HG02763 (cell line): ENCODE results near the gene TRPC4AP.

ENCODE experiments used
- ATAC-seq: cut with Tn5 transposase; IDR thresholded peaks from one replicate; pipeline ENCODE4 v1.9.1; 2021; ENCODE audit warnings: mild to moderate bottlenecking, moderate library complexity; ENCODE audit not compliant: unreplicated experiment

The TRPC4AP gene

GRCh38 chr20:34989670-34990069, 102.9 kb downstream of the TRPC4AP start:
- ATAC-seq, result no peak

GRCh38 chr20:34989118-34989517, 103.5 kb downstream of the TRPC4AP start:
- ATAC-seq, result no peak

- no peak for ATAC-seq
These were observed 104.4 kb downstream of the TRPC4AP start for GRCh38 chr20:34988191-34988540.

- no peak for ATAC-seq
These were observed 105.1 kb downstream of the TRPC4AP start for GRCh38 chr20:34987288-34988190.

- no peak for ATAC-seq
These were observed 106.0 kb downstream of the TRPC4AP start for GRCh38 chr20:34986311-34987287.

- ATAC-seq, result no peak
These were observed 106.9 kb downstream of the TRPC4AP start for GRCh38 chr20:34985461-34986310.

- ATAC-seq, result no peak
These were observed 107.8 kb downstream of the TRPC4AP start for GRCh38 chr20:34984756-34985261.

- ATAC-seq, result no peak
These were observed 108.4 kb downstream of the TRPC4AP start for GRCh38 chr20:34983995-34984735.

GRCh38 chr20:34983089-34983820, 109.4 kb downstream of the TRPC4AP start:
- no peak for ATAC-seq

GRCh38 chr20:34982270-34983088, 110.1 kb downstream of the TRPC4AP start:
- ATAC-seq, result no peak

- no peak for ATAC-seq
These were observed 111.9 kb downstream of the TRPC4AP start for GRCh38 chr20:34980543-34981233.

GRCh38 chr20:34979366-34980153, 113.0 kb downstream of the TRPC4AP start:
- ATAC-seq, result no peak

GRCh38 chr20:34978092-34978744, 114.4 kb downstream of the TRPC4AP start:
- ATAC-seq, result no peak

GRCh38 chr20:34977365-34978091, 115.1 kb downstream of the TRPC4AP start:
- ATAC-seq, result no peak

GRCh38 chr20:34976286-34976685, 116.3 kb downstream of the TRPC4AP start:
- no peak for ATAC-seq

- no peak for ATAC-seq
These were observed 118.4 kb downstream of the TRPC4AP start for GRCh38 chr20:34974246-34974645.
